Measurements from ENCODE around the gene RASA3.

Gene RASA3

GRCh38 chr13:113945857-113946408 lies 186.5 kb downstream of the RASA3 start:
- no peak for DNase-seq

GRCh38 chr13:113943821-113944565 lies 188.4 kb downstream of the RASA3 start:
- no peak for DNase-seq

- DNase-seq: no peak
Measured at GRCh38 chr13:113942591-113943103, 189.8 kb downstream of the RASA3 start.

- no peak for DNase-seq
Measured at GRCh38 chr13:113941571-113942191, 190.7 kb downstream of the RASA3 start.

- DNase-seq: no peak
Measured at GRCh38 chr13:113939944-113940297, 192.5 kb downstream of the RASA3 start.

GRCh38 chr13:113939129-113939943 lies 193.1 kb downstream of the RASA3 start:
- DNase-seq: no peak

- DNase-seq: no peak
Measured at GRCh38 chr13:113938716-113939115, 193.7 kb downstream of the RASA3 start.

GRCh38 chr13:113938246-113938645 lies 194.2 kb downstream of the RASA3 start:
- no peak for DNase-seq

- DNase-seq: no peak
Measured at GRCh38 chr13:113937527-113938180, 194.8 kb downstream of the RASA3 start.

GRCh38 chr13:113937073-113937472 lies 195.3 kb downstream of the RASA3 start:
- no peak for DNase-seq

GRCh38 chr13:113936166-113936965 lies 196.1 kb downstream of the RASA3 start:
- DNase-seq: no peak

GRCh38 chr13:113935001-113935844 lies 197.2 kb downstream of the RASA3 start:
- DNase-seq: no peak

GRCh38 chr13:113934576-113934975 lies 197.8 kb downstream of the RASA3 start:
- no peak for DNase-seq

- no peak for DNase-seq
Measured at GRCh38 chr13:113933901-113934300, 198.5 kb downstream of the RASA3 start.

GRCh38 chr13:113931841-113932459 lies 200.5 kb downstream of the RASA3 start:
- DNase-seq: peak; percentile 2

GRCh38 chr13:113930671-113931637 lies 201.5 kb downstream of the RASA3 start:
- peak; percentile 70 for DNase-seq

GRCh38 chr13:113929628-113930615 lies 202.5 kb downstream of the RASA3 start:
- DNase-seq: no peak

Measured in activated gamma-delta T cell treated with Interleukin-2 at 50 U/mL for 16 hours (primary cell).